Measurements from ENCODE around the gene ARNT2.

Gene ARNT2

GRCh38 chr15:80399508-80399907 is 4.7 kb upstream of the ARNT2 start:
- TF ChIP-seq ZNF70 (CRISPR knock-in tag; IDR thresholded peaks at IDR 0.05) (no peak), GLIS3 (CRISPR knock-in tag; IDR thresholded peaks at IDR 0.05) (no peak), CSRNP3 (CRISPR knock-in tag; IDR thresholded peaks at IDR 0.05) (no peak), ZFP30 (CRISPR knock-in tag; IDR thresholded peaks at IDR 0.05) (no peak), ZNF565 (CRISPR knock-in tag; conservative IDR thresholded peaks at IDR 0.05; ENCODE audit: low read depth) (no peak), SNAI2 (CRISPR knock-in tag; IDR thresholded peaks at IDR 0.05) (no peak), ISL1 (CRISPR knock-in tag; IDR thresholded peaks at IDR 0.05) (no peak), TCF4 (CRISPR knock-in tag; IDR thresholded peaks at IDR 0.05; ENCODE audit: borderline replicate concordance) (no peak), ZNF8 (CRISPR knock-in tag; IDR thresholded peaks at IDR 0.05) (no peak)
- TF ChIP-seq, protein P1, sequence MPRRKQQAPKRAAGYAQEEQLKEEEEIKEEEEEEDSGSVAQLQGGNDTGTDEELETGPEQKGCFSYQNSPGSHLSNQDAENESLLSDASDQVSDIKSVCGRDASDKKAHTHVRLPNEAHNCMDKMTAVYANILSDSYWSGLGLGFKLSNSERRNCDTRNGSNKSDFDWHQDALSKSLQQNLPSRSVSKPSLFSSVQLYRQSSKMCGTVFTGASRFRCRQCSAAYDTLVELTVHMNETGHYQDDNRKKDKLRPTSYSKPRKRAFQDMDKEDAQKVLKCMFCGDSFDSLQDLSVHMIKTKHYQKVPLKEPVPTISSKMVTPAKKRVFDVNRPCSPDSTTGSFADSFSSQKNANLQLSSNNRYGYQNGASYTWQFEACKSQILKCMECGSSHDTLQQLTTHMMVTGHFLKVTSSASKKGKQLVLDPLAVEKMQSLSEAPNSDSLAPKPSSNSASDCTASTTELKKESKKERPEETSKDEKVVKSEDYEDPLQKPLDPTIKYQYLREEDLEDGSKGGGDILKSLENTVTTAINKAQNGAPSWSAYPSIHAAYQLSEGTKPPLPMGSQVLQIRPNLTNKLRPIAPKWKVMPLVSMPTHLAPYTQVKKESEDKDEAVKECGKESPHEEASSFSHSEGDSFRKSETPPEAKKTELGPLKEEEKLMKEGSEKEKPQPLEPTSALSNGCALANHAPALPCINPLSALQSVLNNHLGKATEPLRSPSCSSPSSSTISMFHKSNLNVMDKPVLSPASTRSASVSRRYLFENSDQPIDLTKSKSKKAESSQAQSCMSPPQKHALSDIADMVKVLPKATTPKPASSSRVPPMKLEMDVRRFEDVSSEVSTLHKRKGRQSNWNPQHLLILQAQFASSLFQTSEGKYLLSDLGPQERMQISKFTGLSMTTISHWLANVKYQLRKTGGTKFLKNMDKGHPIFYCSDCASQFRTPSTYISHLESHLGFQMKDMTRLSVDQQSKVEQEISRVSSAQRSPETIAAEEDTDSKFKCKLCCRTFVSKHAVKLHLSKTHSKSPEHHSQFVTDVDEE (CRISPR knock-in tag; IDR thresholded peaks at IDR 0.05): no peak
- TF ChIP-seq, protein P2, sequence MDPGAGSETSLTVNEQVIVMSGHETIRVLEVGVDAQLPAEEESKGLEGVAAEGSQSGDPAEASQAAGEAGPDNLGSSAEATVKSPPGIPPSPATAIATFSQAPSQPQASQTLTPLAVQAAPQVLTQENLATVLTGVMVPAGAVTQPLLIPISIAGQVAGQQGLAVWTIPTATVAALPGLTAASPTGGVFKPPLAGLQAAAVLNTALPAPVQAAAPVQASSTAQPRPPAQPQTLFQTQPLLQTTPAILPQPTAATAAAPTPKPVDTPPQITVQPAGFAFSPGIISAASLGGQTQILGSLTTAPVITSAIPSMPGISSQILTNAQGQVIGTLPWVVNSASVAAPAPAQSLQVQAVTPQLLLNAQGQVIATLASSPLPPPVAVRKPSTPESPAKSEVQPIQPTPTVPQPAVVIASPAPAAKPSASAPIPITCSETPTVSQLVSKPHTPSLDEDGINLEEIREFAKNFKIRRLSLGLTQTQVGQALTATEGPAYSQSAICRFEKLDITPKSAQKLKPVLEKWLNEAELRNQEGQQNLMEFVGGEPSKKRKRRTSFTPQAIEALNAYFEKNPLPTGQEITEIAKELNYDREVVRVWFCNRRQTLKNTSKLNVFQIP (CRISPR knock-in tag; IDR thresholded peaks at IDR 0.05; ENCODE audit: borderline replicate concordance, low read depth): no peak
- ATAC-seq: no peak

GRCh38 chr15:80401456-80401855 is 2.7 kb upstream of the ARNT2 start:
- ATAC-seq: no peak

More at GRCh38 chr15:80401456-80401855, 2.7 kb upstream of the ARNT2 start:
- TF ChIP-seq ZFP3 (CRISPR knock-in tag; IDR thresholded peaks at IDR 0.05): no peak
- no peak for TF ChIP-seq CSRNP3 (CRISPR knock-in tag; IDR thresholded peaks at IDR 0.05)
- TF ChIP-seq PATZ1 (CRISPR knock-in tag; IDR thresholded peaks at IDR 0.05; ENCODE audit: borderline replicate concordance): no peak
- TF ChIP-seq ZFP30 (CRISPR knock-in tag; IDR thresholded peaks at IDR 0.05): no peak
- no peak for TF ChIP-seq RARB (CRISPR knock-in tag; IDR thresholded peaks at IDR 0.05)
- no peak for TF ChIP-seq CSDC2 (CRISPR knock-in tag; IDR thresholded peaks at IDR 0.05)
- no peak for TF ChIP-seq BACH2 (CRISPR knock-in tag; IDR thresholded peaks at IDR 0.05; ENCODE audit: borderline replicate concordance)
- TF ChIP-seq TOX (CRISPR knock-in tag; IDR thresholded peaks at IDR 0.05; ENCODE audit: borderline replicate concordance): no peak
- TF ChIP-seq ARNTL (CRISPR knock-in tag; IDR thresholded peaks at IDR 0.05; ENCODE audit: borderline replicate concordance, low read depth): no peak
- TF ChIP-seq ISL1 (CRISPR knock-in tag; IDR thresholded peaks at IDR 0.05): no peak
- TF ChIP-seq SNAI2 (CRISPR knock-in tag; IDR thresholded peaks at IDR 0.05): no peak
- no peak for TF ChIP-seq ESRRG (CRISPR knock-in tag; IDR thresholded peaks at IDR 0.05)
- TF ChIP-seq GLIS3 (CRISPR knock-in tag; IDR thresholded peaks at IDR 0.05): no peak
- TF ChIP-seq ZC3H10 (CRISPR knock-in tag; IDR thresholded peaks at IDR 0.05): no peak
- TF ChIP-seq, protein P3, sequence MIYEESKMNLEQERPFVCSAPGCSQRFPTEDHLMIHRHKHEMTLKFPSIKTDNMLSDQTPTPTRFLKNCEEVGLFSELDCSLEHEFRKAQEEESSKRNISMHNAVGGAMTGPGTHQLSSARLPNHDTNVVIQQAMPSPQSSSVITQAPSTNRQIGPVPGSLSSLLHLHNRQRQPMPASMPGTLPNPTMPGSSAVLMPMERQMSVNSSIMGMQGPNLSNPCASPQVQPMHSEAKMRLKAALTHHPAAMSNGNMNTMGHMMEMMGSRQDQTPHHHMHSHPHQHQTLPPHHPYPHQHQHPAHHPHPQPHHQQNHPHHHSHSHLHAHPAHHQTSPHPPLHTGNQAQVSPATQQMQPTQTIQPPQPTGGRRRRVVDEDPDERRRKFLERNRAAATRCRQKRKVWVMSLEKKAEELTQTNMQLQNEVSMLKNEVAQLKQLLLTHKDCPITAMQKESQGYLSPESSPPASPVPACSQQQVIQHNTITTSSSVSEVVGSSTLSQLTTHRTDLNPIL (CRISPR knock-in tag; IDR thresholded peaks at IDR 0.05; ENCODE audit: low read depth): no peak
